Activated CD8-positive, alpha-beta memory T cell treated with anti-CD3 and anti-CD28 coated beads for 36 hours (primary cell): ENCODE measurements around the gene SNU13. TPM values are rescaled to one million over a fixed set of nuclear protein-coding genes. Genes with fewer than 3 reads are reported as not detected.
"Not testable (repeated sequence)": the region's sequence is repeated elsewhere in the genome, so short reads cannot be mapped to it uniquely, and the experiment has no call there.

ENCODE experiments used
- CTCF ChIA-PET: fragments of 350-600 bp; sonication (Branson Sonifier 250); formaldehyde crosslinking; loops from one replicate; lab custom pipeline; 2021; ENCODE audit warnings: antibody characterized with exemption; lab: Charles Lee
- POLR2A ChIA-PET: fragments of 350-600 bp; sonication (Branson Sonifier 250); formaldehyde crosslinking; loops from one replicate; lab custom pipeline; 2021; ENCODE audit warnings: antibody characterized with exemption; lab: Charles Lee
- total RNA-seq, 2 experiments: library from RNA; stranded (reverse); gene quantifications; one replicate each; pipeline ENCODE4 v1.2.3, GENCODE V29; 2021

Gene SNU13
- total RNA-seq, 2 experiments from 2014 or later: 329 to 338 TPM

- ChIA-PET POLR2A (no interaction called here), CTCF (interaction anchor here (1.0 to 4.0 kb wide), 2 partner anchors 8 to 16 kb away, joined by 3 to 20 read pairs; no protein-coding TSS in a partner anchor)
Observed at GRCh38 chr22:41658869-41659268, 29.8 kb downstream of the SNU13 start.

DNA sequence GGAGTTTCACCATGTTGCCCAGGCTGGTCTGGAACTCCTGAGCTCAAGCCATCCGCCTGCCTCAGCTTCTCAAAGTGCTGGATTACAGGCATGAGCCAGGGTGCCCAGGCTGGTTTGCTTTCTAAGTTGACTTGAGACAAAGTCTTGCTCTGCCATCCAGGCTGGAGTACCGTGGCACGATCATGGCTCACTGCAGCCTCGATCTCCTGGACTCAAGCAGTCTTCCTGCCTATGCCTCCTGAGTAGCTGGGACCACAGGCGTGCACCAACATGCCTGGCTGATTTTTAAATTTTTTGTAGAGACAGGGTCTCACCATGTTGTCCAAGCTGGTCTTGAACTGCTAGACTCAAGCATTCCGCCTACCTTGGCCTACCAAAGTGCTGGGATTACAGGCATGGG is 31.0 kb downstream of the SNU13 start:
- POLR2A ChIA-PET: no interaction called here

GRCh38 chr22:41656556-41656955 is 32.1 kb downstream of the SNU13 start:
- CTCF ChIA-PET: interaction anchor here (1.2 to 4.0 kb wide), 2 partner anchors 10 to 13 kb away, joined by 3 to 20 read pairs; no protein-coding TSS in a partner anchor
- POLR2A ChIA-PET: no interaction called here

More for the DNA sequence above, 31.0 kb downstream of the SNU13 start:
- CTCF ChIA-PET: interaction anchor here (1.2 to 4.0 kb wide), 2 partner anchors 9 to 14 kb away, joined by 3 to 20 read pairs; no protein-coding TSS in a partner anchor

GRCh38 chr22:41654322-41654721 is 34.3 kb downstream of the SNU13 start:
- POLR2A ChIA-PET: interaction anchor here (0.5 kb wide), 1 partner anchor 84 kb away, joined by 4 read pairs; no protein-coding TSS in a partner anchor

GRCh38 chr22:41650821-41651220 is 37.8 kb downstream of the SNU13 start:
- CTCF ChIA-PET: interaction anchor here (0.6 to 4.0 kb wide), 2 partner anchors 16 to 47 kb away, joined by 3 to 14 read pairs; no protein-coding TSS in a partner anchor

More at GRCh38 chr22:41654322-41654721, 34.3 kb downstream of the SNU13 start:
- CTCF ChIA-PET: interaction anchor here (1.6 kb wide), 1 partner anchor 12 kb away, joined by 10 read pairs; no protein-coding TSS in a partner anchor

DNA sequence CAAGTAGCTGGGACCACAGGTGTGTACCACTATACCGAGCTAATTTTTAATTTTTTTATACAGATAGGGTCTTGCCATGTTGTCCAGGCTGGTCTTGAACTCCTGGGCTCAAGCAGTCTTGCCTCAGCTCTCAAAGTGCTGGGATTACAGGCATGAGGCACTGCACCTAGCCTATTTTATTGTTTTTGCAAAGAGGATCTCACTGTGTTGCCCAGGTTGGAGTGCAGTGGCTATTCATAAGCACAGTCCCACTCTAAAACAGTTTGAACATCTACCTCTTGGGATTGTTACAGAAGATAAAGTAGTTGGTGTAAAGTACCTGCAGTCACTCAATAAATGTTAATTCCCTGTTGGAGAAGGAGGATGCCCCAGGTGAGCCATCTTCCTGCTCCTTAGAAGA is 38.4 kb downstream of the SNU13 start:
- ChIA-PET CTCF (interaction anchor here (4.0 kb wide), 1 partner anchor 16 kb away, joined by 14 read pairs; no protein-coding TSS in a partner anchor), POLR2A (no interaction called here)

More at GRCh38 chr22:41650821-41651220, 37.8 kb downstream of the SNU13 start:
- POLR2A ChIA-PET: interaction anchor here (0.6 kb wide), 1 partner anchor 31 kb away, joined by 4 read pairs; no protein-coding TSS in a partner anchor

DNA sequence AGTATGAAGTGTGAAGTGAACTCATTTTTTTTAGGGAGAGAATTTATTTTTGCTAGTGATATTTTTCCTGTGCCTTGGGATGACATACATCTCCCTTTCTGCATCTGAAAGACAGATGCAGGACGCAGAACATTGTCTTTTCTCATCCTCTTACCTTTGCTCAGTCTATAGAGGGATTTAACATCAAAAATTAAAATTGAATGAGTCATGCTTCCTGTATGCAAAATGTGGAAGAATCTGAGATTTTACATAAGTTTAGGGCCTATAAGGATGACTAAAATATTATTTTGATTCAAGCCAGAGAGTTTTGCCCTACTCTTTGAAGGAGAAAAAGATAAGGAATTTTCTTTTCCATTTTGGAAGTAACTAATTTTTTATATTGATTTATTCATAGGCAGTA is 40.2 kb downstream of the SNU13 start:
- CTCF ChIA-PET: interaction anchor here (4.0 kb wide), 1 partner anchor 18 kb away, joined by 14 read pairs; no protein-coding TSS in a partner anchor
- POLR2A ChIA-PET: no interaction called here

GRCh38 chr22:41647771-41648170 is 40.9 kb downstream of the SNU13 start:
- ChIA-PET POLR2A (no interaction called here), CTCF (interaction anchor here (4.0 kb wide), 1 partner anchor 19 kb away, joined by 14 read pairs; no protein-coding TSS in a partner anchor)

- CTCF ChIA-PET: interaction anchor here (1.3 kb wide), 1 partner anchor 17 kb away, joined by 3 read pairs; no protein-coding TSS in a partner anchor
- POLR2A ChIA-PET: no interaction called here
Observed at GRCh38 chr22:41642331-41643110, 46.1 kb downstream of the SNU13 start.

DNA sequence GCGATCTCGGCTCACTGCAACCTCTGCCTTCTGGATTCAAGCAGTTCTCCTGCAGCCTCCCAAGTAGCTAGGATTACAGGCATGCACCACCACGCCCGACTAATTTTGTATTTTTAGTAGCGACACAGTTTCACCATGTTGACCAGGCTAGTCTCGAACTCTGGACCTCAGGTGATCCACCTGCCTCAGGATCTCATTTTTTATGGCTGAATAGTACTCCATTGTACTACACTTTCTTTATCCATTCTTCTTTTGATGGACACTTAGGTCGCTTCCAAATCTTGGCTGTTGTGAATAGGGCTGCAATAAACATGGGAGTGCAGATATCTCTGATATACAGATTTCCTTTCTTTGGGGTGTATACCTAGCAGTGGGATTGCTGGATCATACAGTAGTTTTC is 46.8 kb downstream of the SNU13 start:
- POLR2A ChIA-PET: no interaction called here
- CTCF ChIA-PET: no interaction called here

DNA sequence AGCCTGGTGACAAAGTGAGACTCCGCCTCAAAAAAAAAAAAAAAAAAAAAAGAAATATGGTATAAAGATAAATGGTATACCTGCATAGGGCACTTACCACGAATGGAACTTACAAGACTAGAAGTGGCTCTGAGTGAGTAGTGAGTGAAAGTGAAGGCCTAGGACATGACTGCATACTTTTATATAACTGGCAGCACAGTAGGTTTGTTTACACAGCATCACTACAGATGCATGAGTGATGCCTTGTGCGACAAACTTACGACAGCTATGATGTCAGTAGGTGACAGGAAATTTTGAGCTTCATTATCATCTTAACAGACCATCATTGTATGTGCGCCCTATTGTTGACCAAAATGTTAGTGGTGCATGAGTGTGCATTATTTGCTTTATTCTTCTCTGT is 49.9 kb downstream of the SNU13 start:
- POLR2A ChIA-PET: interaction anchor here (0.5 kb wide), 1 partner anchor 39 kb away, joined by 3 read pairs; no protein-coding TSS in a partner anchor
- CTCF ChIA-PET: interaction anchor here (1.6 kb wide), 1 partner anchor 28 kb away, joined by 8 read pairs; no protein-coding TSS in a partner anchor

- ChIA-PET POLR2A (interaction anchor here (0.9 kb wide), 1 partner anchor 9 kb away, joined by 8 read pairs; no protein-coding TSS in a partner anchor), CTCF (interaction anchor here (1.6 kb wide), 1 partner anchor 28 kb away, joined by 8 read pairs; no protein-coding TSS in a partner anchor)
Observed at GRCh38 chr22:41638124-41638523, 50.5 kb downstream of the SNU13 start.

DNA sequence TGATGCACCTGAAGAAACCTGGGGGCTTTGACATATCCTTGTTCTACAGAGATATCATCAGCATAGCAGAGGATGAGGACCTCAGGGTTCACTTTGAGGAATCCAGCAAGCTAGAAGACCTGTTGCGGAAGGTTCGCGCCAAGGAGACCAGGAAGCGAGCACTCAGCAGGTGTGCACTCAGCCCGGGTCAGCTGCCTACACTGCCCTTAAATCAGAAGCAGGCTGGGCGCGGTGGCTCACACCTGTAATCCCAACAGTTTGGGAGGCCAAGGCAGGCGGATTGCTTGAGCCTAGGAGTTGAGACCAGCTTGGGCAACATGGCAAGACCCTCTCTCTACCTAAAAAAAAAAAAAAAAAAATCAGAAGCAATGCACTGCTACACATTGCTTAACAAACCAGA is 51.0 kb downstream of the SNU13 start:
- CTCF ChIA-PET: interaction anchor here (1.0 to 1.6 kb wide), 2 partner anchors 29 to 162 kb away, joined by 4 to 8 read pairs; no protein-coding TSS in a partner anchor
- POLR2A ChIA-PET: interaction anchor here (0.9 kb wide), 1 partner anchor 9 kb away, joined by 8 read pairs; no protein-coding TSS in a partner anchor

DNA sequence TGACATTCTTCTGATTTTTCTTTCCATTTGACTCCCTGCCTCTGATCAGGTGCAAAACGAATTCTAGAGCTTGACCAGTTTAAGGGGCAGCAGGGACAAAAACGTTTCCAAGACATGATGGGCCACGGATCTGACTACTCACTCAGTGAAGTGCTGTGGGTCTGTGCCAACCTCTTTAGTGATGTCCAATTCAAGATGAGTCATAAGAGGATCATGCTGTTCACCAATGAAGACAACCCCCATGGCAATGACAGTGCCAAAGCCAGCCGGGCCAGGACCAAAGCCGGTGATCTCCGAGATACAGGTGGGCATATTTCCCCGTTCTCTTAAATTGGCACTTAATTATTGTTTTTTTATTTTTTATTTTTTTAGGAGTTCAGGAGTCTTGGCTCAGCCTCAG is 52.2 kb downstream of the SNU13 start:
- POLR2A ChIA-PET: no interaction called here

GRCh38 chr22:41634610-41635009 is 54.1 kb downstream of the SNU13 start:
- CTCF ChIA-PET, POLR2A ChIA-PET: not testable (repeated sequence)

More for the DNA sequence above, 52.2 kb downstream of the SNU13 start:
- CTCF ChIA-PET: no interaction called here

GRCh38 chr22:41631615-41632014 is 57.1 kb downstream of the SNU13 start:
- CTCF ChIA-PET, POLR2A ChIA-PET: not testable (repeated sequence)

GRCh38 chr22:41631115-41631514 is 57.6 kb downstream of the SNU13 start:
- CTCF ChIA-PET, POLR2A ChIA-PET: not testable (repeated sequence)

- CTCF ChIA-PET: interaction anchor here (3.0 kb wide), 1 partner anchor 41 kb away, joined by 11 read pairs; no protein-coding TSS in a partner anchor
- POLR2A ChIA-PET: no interaction called here
Observed at GRCh38 chr22:41625577-41625976, 63.1 kb downstream of the SNU13 start.
